GM19395 (cell line): Measurements from ENCODE around the gene RGCC.
"Not testable (repeated sequence)": the region's sequence is repeated elsewhere in the genome, so short reads cannot be mapped to it uniquely, and the experiment has no call there.

Source experiments
- ATAC-seq: cut with Tn5 transposase; IDR thresholded peaks from one replicate; pipeline ENCODE4 v1.9.1; 2021; ENCODE audit warnings: mild to moderate bottlenecking, moderate library complexity; ENCODE audit not compliant: unreplicated experiment

The RGCC gene

DNA sequence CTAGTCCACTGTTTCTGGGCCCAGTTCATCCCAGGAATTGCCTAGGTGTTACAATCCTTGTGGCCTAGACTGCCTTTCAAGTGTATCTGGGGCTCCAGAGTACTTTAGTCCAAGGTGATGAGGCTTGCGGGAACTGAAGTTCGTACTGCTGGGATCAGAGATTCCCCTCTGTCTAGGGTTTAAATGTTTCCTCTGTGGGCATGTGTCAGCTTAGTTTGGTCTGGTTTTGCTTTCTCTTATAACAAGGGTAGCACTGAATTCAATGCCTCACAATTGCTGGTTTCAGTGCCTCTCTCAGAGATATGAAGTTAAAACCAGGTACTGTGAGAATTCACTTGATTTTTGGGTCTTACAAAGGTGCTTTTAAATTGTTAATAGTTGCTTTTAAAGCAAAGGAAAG is 30.8 kb downstream of the RGCC start:
- ATAC-seq: no peak

DNA sequence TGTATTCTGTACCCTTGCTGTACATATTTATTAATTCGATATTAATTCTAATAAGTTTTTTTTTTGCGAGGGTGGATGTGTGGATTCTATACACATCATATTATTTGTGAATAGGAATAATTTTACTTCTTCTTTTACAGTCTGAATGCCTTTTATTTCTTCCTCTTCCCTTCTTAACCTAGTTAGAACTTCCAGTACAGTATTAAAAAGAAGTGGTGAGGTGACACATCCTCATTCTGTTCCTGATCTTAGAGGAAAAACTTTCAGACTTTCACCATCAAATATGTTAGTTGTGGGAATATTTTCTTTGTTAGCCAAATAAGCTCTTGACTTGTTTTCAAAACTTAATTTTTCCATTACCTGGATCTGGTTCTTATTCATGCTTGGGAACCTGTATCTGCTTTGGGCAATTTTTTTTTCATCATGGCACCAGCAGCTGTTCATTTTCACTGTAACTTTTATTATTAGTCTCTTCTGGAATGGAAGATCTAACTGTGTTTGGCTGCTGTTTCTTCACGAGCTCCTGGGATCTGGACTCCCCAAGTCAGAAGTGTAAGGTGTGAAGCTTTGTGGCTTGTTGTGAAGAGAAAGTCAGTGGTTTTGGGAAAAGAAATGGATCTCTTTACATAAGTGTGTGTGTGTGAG is 33.1 kb downstream of the RGCC start:
- no peak for ATAC-seq

- no peak for ATAC-seq
Measured at GRCh38 chr13:41491436-41491835, 34.1 kb downstream of the RGCC start.

DNA sequence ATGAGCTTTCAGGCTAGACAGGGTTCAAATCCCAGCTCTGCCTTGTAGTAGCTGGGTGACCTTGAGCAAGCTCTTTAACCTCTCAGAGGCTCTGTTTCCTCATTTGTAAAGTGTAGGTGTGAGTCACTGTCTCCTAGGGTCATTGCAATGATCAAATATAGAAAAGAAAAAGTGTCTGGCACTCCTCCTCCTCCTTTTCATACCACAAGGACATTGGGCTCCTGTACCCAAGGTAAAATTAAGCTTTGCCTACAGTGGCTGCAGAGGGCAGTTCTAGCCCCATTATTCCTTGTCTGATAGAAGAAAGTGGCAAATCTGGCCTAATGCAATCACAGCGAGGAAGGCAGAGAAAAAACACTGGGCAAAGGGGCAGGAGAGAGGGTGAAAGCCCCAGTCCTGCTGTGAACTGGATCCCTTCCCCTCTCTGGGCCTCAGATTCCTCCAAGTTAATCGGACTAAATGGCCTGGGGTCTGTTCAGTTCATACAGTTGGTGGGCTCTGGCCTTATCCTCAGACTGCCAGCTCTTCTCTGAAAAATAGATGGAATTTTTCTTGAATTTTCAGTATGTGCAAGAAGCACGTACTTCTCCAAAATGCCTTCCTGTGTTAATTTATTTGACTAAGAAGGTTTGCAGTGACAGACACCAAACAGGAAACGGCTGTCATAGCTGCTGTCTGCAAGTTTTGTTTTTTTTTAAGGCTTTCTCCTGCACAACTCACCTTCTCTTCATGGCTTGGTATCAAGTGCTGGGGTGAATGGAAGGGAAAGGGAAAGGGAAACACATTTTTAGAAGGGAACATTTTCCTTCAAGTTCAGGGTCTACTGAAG is 35.3 kb downstream of the RGCC start:
- peak; percentile 51 for ATAC-seq

GRCh38 chr13:41494202-41494601 is 36.9 kb downstream of the RGCC start:
- ATAC-seq: no peak

GRCh38 chr13:41495044-41495443 is 37.7 kb downstream of the RGCC start:
- no peak for ATAC-seq

GRCh38 chr13:41496420-41497234 is 39.3 kb downstream of the RGCC start:
- no peak for ATAC-seq

- ATAC-seq: no peak
Measured at GRCh38 chr13:41497436-41497835, 40.1 kb downstream of the RGCC start.

- no peak for ATAC-seq
Measured at GRCh38 chr13:41499452-41499851, 42.1 kb downstream of the RGCC start.

DNA sequence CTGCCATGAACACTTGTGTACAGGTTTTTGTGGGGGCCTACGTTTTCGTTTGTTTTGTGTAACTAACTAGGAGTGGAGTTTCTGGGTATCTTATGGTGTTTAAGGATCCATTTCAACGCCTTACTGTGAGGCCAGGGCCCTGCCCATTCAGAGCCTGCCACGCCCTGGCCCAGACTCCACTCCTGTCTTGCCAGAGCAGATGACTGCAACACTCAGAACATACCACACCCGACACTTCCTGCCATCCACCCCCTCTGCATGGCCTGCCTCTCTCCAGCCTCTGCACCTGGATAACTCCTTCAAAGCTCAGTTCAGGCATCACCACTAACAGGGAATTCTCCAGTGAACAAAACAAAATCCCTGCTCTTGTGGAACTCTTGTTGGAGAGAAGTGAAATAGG is 43.2 kb downstream of the RGCC start:
- no peak for ATAC-seq

DNA sequence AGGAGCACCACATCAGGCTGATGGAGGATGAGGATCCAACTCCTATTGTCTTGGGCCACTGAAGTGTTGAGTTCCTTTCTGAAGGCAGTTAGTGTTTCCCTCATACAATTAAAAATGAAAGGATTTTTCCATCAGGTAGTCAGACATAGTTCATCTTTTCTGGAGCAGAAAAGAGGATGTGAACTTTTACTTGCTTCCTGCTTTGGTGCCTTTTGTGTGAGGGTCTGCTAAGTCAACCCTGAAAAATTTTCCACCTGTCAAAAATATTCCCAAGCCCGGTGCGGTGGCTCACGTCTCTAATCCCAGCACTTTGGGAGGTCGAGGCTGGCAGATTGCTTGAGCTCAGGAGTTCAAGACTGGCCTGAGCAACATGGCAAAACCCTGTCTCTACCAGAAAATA is 43.9 kb downstream of the RGCC start:
- no peak for ATAC-seq

DNA sequence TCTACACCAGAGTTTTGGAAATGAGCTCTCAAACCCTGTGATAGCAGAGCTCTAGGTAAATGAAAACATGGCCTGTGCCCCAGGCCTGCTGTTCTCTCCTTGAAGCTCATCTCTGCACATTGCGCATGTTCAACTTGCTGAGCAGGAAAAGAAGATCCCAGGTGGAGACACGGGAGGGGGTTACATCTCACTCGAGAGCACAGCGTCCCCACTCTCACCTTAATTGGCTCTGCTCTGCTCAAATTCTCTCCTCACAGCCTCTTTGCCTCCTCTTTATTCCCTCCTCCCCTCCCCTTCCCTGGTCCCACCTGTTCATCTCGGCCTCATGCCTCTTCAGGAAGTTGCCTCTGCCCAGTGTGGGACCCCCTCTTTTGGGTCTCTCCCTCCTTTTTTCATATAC is 44.7 kb downstream of the RGCC start:
- no peak for ATAC-seq

DNA sequence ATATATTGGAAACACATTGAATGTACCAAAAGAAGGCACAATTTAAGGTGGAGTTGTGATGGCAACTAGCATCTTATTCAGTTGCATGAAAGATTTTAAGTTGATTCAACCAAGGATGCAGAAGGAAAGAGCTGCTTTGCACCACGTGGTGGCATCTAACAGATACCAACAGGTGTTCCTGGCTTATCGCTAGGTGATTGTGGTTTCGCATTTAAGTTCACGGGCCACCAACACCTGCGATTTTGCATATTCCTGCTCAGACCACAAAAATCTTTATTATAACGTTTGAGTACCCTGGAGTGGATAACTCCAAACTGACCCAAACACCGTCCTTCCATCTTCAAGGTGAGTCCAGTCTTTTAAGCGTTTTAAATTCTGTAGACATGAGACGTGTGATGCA is 45.3 kb downstream of the RGCC start:
- ATAC-seq: peak; percentile 81

- no peak for ATAC-seq
Measured at GRCh38 chr13:41503356-41503755, 46.0 kb downstream of the RGCC start.

- not testable (repeated sequence) for ATAC-seq
Measured at GRCh38 chr13:41504657-41505056, 47.3 kb downstream of the RGCC start.

DNA sequence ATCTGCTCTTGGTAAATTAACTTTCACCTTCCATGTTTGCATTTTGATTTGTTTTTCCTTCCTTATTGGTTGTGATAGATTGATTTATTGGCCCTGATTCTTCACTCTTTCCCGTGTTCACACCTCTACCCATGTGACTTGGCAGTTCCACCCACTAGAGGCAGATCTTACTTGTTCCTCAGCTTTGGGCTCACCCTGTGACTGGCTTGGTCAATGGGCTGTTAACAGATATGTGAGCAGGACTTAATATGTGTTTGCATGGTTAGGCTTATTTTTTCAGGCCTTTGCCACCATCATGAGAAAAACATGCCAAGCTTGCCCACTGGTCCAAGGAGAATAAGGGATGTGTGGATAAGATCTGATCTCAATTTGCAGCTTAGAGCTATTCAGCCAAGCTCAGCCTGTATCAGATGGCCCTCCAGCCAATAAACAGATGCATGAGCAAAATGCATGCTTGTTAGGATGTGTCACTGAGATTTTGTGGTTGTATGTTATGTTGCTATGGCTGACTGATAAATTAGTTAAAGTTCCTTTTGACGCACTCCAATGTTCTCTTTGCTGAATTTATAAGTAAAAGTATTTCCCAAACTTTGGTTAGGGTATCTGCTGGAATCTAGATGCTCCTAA is 48.0 kb downstream of the RGCC start:
- ATAC-seq: no peak

GRCh38 chr13:41506312-41506711 is 49.0 kb downstream of the RGCC start:
- no peak for ATAC-seq

- ATAC-seq: no peak
Measured at GRCh38 chr13:41509971-41510370, 52.6 kb downstream of the RGCC start.

GRCh38 chr13:41511827-41512226 is 54.5 kb downstream of the RGCC start:
- ATAC-seq: no peak

DNA sequence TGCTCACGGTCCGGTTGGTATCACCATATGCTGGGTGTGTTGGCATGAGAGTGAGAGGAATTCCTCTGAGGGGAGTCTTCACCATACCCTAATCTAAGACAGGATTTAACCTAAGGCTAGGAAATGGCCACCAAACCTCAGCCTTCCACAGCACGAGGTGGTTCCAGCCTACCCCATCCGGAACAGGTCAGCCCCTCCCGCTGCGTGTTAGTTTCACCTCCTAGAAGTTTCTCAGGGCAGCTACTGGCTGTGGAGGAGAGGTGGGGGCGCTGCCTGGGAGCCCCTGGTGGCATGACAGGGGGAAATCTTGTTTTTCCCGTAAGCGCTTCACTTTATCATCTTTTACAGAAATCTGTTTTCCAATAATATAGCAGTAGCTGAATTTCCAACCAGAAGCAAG is 55.1 kb downstream of the RGCC start:
- no peak for ATAC-seq

- ATAC-seq: no peak
Measured at GRCh38 chr13:41513600-41513999, 56.2 kb downstream of the RGCC start.
